Right lobe of liver (tissue), 6 donors: ENCODE data around the gene YWHAB. TPM values are rescaled to one million over a fixed set of nuclear protein-coding genes. Genes with fewer than 3 reads are reported as not detected.

ENCODE experiments used
- ATAC-seq, 4 donors: fragments of 200-7000 bp; cut with Tn5 transposase; one replicate each; pipeline ENCODE4 v1.9.1; 2020; ENCODE audit warnings: mild to moderate bottlenecking in 4 of 4, moderate library complexity in 4 of 4
- DNase-seq, 3 donors: peaks; one replicate each; pipeline ENCODE4 v3.0.0-alpha.2; 2020
- H3K27ac ChIP-seq, 3 donors: fragments of 200-600 bp; one replicate each; pipeline ENCODE4 v1.8.0; 2022
- H3K27me3 ChIP-seq, 2 donors: fragments of 200-600 bp; one replicate each; pipeline ENCODE4 v1.8.0; 2022
- H3K36me3 ChIP-seq, 4 donors: fragments of 200-600 bp; sonication (generic) in 1 of 4; one replicate each; pipeline versions ENCODE4 v1.5.1 to v1.8.0; 2017 to 2022; ENCODE audit warnings: control low read depth in 1 of 4
- H3K4me1 ChIP-seq, 4 donors: fragments of 200-600 bp; sonication (generic) in 1 of 4; one replicate each; pipeline versions ENCODE4 v1.5.1 to v1.8.0; 2017 to 2022; ENCODE audit warnings: control low read depth in 1 of 4
- H3K4me3 ChIP-seq, 3 donors: fragments of 200-600 bp; one replicate each; pipeline ENCODE4 v1.8.0; 2022
- H3K9me3 ChIP-seq, 4 donors: fragments of 200-600 bp; sonication (generic) in 1 of 4; one replicate each; pipeline versions ENCODE4 v1.5.1 to v1.8.0; 2017 to 2022; ENCODE audit warnings: control low read depth in 1 of 4
- POLR2A ChIP-seq: fragments of 450-650 bp; IDR thresholded peaks from one replicate; pipeline ENCODE4 v1.6.1; 2017; ENCODE audit warnings: antibody characterized with exemption, mild to moderate bottlenecking
- WGBS: methylation state at CpG from one replicate; pipeline ENCODE4 v1.1.6; 2018; ENCODE audit warnings: low coverage, low lambda C conversion rate; ENCODE audit not compliant: insufficient coverage; ENCODE audit errors: missing lambda C conversion rate; 5-methylcytosine and 5-hydroxymethylcytosine counted together
- intact Hi-C, 2 donors: fragments of 100-400 bp; cut with DNase I; formaldehyde crosslinking; loops; one replicate each; pipeline versions ENCODE4 v1.11.2 to v1.14.1; 2022
- total RNA-seq, 6 experiments: library from RNA; depleted of rRNA in 2 of 6; stranded (reverse); fragments of >200 nt in 2 of 6; fragmentation: NEBNext Ultra II Directional in 3 of 6; extraction: Animal tissue kit (Norgen Biotek cat#: 25700) in 3 of 6; gene quantifications; one replicate each; pipeline versions ENCODE4 v1.1.0 to v1.2.4, GENCODE V29; 2016 to 2023
- TF ChIP-seq, protein P1 (sequence below), 4 donors: fragments of 200-600 bp in 3 of 4; fragments of 450-650 bp in 1 of 4; IDR thresholded peaks; one replicate each; pipeline versions ENCODE4 v1.5.1 to v1.8.0; 2016 to 2022; ENCODE audit warnings: antibody characterized with exemption in 4 of 4, mild to moderate bottlenecking in 2 of 4
- donor health status: DM: no; HTN: yes; CAD: no.
- donor health status: DM: no; HTN: no; CAD: no.
- donor health status: DM: no; HTN: no; CAD: no.
- donor health status: DM: no; HTN: yes; CAD: no.
- donor health status: DM: no; HTN: yes; CAD: no.

YWHAB gene
- total RNA-seq, 6 experiments from 2014 or later, result 48.7 to 71.1 (median 54.5) TPM

- intact Hi-C loops, result no loop called here
- no peaks in the 10 kb centered on the region for H3K27me3 ChIP-seq
- H3K9me3 ChIP-seq, result no peaks in the 10 kb centered on the region
- peaks cover 0 to 5% (median 1%) of the 10 kb centered on the region in 4 donors for H3K4me1 ChIP-seq
- no CpG with 5 or more reads among the region's 2 CpGs for WGBS
- DNase-seq (no peak), ATAC-seq (no peak)
- TF ChIP-seq, protein P1, sequence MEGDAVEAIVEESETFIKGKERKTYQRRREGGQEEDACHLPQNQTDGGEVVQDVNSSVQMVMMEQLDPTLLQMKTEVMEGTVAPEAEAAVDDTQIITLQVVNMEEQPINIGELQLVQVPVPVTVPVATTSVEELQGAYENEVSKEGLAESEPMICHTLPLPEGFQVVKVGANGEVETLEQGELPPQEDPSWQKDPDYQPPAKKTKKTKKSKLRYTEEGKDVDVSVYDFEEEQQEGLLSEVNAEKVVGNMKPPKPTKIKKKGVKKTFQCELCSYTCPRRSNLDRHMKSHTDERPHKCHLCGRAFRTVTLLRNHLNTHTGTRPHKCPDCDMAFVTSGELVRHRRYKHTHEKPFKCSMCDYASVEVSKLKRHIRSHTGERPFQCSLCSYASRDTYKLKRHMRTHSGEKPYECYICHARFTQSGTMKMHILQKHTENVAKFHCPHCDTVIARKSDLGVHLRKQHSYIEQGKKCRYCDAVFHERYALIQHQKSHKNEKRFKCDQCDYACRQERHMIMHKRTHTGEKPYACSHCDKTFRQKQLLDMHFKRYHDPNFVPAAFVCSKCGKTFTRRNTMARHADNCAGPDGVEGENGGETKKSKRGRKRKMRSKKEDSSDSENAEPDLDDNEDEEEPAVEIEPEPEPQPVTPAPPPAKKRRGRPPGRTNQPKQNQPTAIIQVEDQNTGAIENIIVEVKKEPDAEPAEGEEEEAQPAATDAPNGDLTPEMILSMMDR (IDR thresholded peaks at IDR 0.05), result no peak
- no peak for TF ChIP-seq POLR2A
- H3K4me3 ChIP-seq, result no peak overlapping the region
- no peak overlapping the region for H3K27ac ChIP-seq
- H3K36me3 ChIP-seq, result peaks cover 0 to 56% (median 15%) of the 10 kb centered on the region in 4 donors
These were observed 16.5 kb downstream of the YWHAB start for GRCh38 chr20:44901974-44902373.

- intact Hi-C loops, result no loop called here
- Histone ChIP-seq H3K9me3 (no peaks in the 10 kb centered on the region), H3K4me3 (no peak overlapping the region), H3K27ac (no peak overlapping the region), H3K4me1 (no peaks in the 10 kb centered on the region), H3K36me3 (peaks cover 0 to 67% (median 16%) of the 10 kb centered on the region in 4 donors), H3K27me3 (no peaks in the 10 kb centered on the region)
- ATAC-seq, result no peak
- DNase-seq, result no peak
- WGBS, result 72% methylated on average over 4 of the region's 5 CpGs
- TF ChIP-seq, protein P1 (IDR thresholded peaks at IDR 0.05), result no peak
- TF ChIP-seq POLR2A, result no peak
These were observed 18.9 kb downstream of the YWHAB start for GRCh38 chr20:44904377-44904776.

DNA sequence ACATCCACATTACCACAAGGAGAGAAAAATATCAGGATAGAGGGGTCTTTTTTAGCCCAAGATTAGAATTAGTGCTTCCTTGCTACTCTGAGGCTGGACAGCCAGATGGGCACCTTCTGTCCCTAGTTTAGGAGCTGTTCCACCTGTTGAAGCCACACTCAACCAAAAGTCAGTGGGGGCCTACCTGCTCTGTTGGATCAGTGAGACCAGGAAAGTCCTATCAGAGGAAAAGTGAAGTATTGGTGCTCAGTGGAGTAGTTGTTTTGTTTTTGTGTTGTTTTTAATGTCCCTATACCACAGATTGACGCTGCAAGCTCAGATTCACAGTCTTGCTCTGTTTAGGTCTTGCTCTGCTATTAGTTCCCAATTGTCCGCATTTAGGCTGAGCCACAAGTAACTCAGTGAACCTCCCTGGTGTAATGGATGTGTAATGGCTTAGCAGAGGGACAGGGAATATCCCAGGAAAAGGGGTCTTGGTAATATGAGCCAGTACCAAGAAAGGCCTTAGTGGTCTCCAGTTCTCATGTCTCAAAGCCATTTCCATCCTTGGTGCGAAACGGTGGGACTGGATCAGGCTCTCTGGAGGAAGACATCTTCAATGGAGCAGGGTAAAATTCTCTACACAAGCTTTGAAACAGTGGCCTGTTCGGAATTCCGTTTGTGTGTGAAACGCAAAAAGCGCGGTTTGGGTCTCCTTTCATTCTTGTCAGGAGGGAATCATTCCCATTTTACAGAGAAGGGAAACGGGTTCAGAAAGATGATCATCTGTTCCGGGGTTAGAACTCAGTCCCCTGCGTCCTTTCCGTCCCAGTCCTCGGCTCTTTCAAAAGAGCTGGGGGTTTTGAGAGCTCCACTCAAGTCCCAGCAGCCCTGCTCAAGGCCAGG is 23.7 kb downstream of the YWHAB start:
- Histone ChIP-seq H3K4me3 (peak overlapping the region; percentile 72 to 89 (median 77)), H3K27me3 (no peaks in the 10 kb centered on the region), H3K4me1 (peaks cover 0 to 13% (median 0%) of the 10 kb centered on the region in 4 donors), H3K9me3 (no peaks in the 10 kb centered on the region), H3K36me3 (peaks cover 0 to 38% (median 15%) of the 10 kb centered on the region in 4 donors), H3K27ac (no peak overlapping the region)
- 45% methylated on average over 10 of the region's 14 CpGs for WGBS
- no peak for ATAC-seq
- intact Hi-C loops, result no loop called here
- DNase-seq, result no peak
- TF ChIP-seq POLR2A, result no peak
- TF ChIP-seq, protein P1 (IDR thresholded peaks at IDR 0.05), result no peak

- intact Hi-C loops, result no loop called here
- DNase-seq (peak; percentile 78 to 82 (median 80)), ATAC-seq (peak; percentile 88 to 93 (median 90))
- 2% methylated on average over 39 of the region's 61 CpGs for WGBS
- TF ChIP-seq POLR2A, result peak; percentile 51
- TF ChIP-seq, protein P1 (IDR thresholded peaks at IDR 0.05), result no peak
- H3K9me3 ChIP-seq, result no peaks in the 10 kb centered on the region
- peaks cover 0 to 13% (median 0%) of the 10 kb centered on the region in 4 donors for H3K4me1 ChIP-seq
- H3K27ac ChIP-seq, result no peak within 1 kb of the TSS
- peaks cover 0 to 29% (median 9%) of the 10 kb centered on the region in 4 donors for H3K36me3 ChIP-seq
- peak within 1 kb of the TSS; percentile 72 to 89 (median 77) for H3K4me3 ChIP-seq
- no peaks in the 10 kb centered on the region for H3K27me3 ChIP-seq
These were observed 24.6 kb downstream of the YWHAB start, which contains the start of gene PABPC1L for GRCh38 chr20:44909872-44910689. PABPC1L (plus strand) TSS chr20:44910060; CDS start chr20:44910144, 84 bp downstream.
